A673 (cell line): ENCODE data around the gene CALN1.

ENCODE experiments used
- CTCF ChIP-seq: fragments of 300-800, 200-600 bp; sonication (generic); conservative IDR thresholded peaks from 2 replicates; pipeline ENCODE4 v1.5.1; 2017; ENCODE audit warnings: low read depth, mild to moderate bottlenecking, antibody characterized with exemption, low read length, moderate library complexity, mixed read lengths
- EZH2 ChIP-seq: fragments of 200-600 bp; sonication (generic); IDR thresholded peaks from 2 replicates; pipeline ENCODE4 v1.6.1; 2017; ENCODE audit warnings: borderline replicate concordance, low read depth, mild to moderate bottlenecking, mixed read lengths, antibody characterized with exemption, low read length; ENCODE audit not compliant: poor library complexity, severe bottlenecking

DNA sequence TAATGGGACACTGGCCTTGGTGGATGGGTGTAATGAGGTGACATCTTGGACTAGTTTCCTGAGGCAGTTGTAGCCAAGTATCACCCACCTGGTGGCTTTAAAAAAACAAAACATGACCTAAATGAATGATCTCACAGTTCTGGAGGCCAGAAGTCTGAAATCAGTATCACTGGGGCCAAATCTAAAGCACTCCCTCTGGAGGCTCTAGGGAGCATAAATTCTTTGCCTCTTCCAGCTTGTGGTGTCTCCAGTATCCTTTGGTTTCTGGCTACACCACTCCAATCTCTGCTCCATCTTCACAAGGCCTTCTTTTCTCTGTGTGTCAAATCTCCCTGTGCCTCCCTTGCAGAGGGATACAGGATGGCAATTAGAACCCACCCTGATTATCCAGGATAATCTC is 342.9 kb downstream of the CALN1 start:
- TF ChIP-seq CTCF: no peak
- no peak for TF ChIP-seq EZH2
